PC-9 (cell line): ENCODE results near the gene CNTNAP1.

ENCODE experiments used
- EZH2 ChIP-seq: fragments of 200-600 bp; sonication (generic); IDR thresholded peaks from 2 replicates; pipeline ENCODE4 v1.8.0; 2017; ENCODE audit warnings: antibody characterized with exemption, low read depth
- TF ChIP-seq, protein P1 (sequence below): fragments of 200-600 bp; sonication (generic); conservative IDR thresholded peaks from 2 replicates; pipeline ENCODE4 v1.6.1; 2017; ENCODE audit warnings: mixed run types, antibody characterized with exemption, mild to moderate bottlenecking, moderate library complexity

- no peak for TF ChIP-seq EZH2
- TF ChIP-seq, protein P1, sequence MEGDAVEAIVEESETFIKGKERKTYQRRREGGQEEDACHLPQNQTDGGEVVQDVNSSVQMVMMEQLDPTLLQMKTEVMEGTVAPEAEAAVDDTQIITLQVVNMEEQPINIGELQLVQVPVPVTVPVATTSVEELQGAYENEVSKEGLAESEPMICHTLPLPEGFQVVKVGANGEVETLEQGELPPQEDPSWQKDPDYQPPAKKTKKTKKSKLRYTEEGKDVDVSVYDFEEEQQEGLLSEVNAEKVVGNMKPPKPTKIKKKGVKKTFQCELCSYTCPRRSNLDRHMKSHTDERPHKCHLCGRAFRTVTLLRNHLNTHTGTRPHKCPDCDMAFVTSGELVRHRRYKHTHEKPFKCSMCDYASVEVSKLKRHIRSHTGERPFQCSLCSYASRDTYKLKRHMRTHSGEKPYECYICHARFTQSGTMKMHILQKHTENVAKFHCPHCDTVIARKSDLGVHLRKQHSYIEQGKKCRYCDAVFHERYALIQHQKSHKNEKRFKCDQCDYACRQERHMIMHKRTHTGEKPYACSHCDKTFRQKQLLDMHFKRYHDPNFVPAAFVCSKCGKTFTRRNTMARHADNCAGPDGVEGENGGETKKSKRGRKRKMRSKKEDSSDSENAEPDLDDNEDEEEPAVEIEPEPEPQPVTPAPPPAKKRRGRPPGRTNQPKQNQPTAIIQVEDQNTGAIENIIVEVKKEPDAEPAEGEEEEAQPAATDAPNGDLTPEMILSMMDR, result 0 out of 2 replicates have a peak, but pooled peaks have one; percentile 35
Observed at GRCh38 chr17:42673885-42674754, 8.2 kb upstream of the CNTNAP1 start.
